Fibroblast of mammary gland (primary cell): Measurements from ENCODE around the gene PSEN2.

Experiments used
- DNase-seq: peaks from one replicate; pipeline ENCODE4 v3.0.0-alpha.2; 2010; ENCODE audit warnings: low read depth
- H3K4me3 ChIP-seq: 2 replicates; pipeline ENCODE4 v1.5.1; 2011; ENCODE audit warnings: low read depth, mild to moderate bottlenecking, low read length, moderate library complexity; ENCODE audit not compliant: control insufficient read depth
- CTCF ChIP-seq: conservative IDR thresholded peaks from 2 replicates; pipeline ENCODE4 v1.5.1; 2011; ENCODE audit warnings: low read depth, low read length, inconsistent platforms; ENCODE audit not compliant: control insufficient read depth, insufficient read depth

PSEN2 gene

GRCh38 chr1:226942392-226942791 is 72.0 kb downstream of the PSEN2 start:
- TF ChIP-seq CTCF = no peak
- no peak overlapping the region for H3K4me3 ChIP-seq
- peak; percentile 11 for DNase-seq

- peak; percentile 33 for DNase-seq
- TF ChIP-seq CTCF = no peak
- H3K4me3 ChIP-seq = no peak overlapping the region
Measured at GRCh38 chr1:226943156-226943555, 72.7 kb downstream of the PSEN2 start.

- H3K4me3 ChIP-seq = no peak overlapping the region
- no peak for TF ChIP-seq CTCF
- no peak for DNase-seq
Measured at GRCh38 chr1:226943927-226944326, 73.5 kb downstream of the PSEN2 start.

DNA sequence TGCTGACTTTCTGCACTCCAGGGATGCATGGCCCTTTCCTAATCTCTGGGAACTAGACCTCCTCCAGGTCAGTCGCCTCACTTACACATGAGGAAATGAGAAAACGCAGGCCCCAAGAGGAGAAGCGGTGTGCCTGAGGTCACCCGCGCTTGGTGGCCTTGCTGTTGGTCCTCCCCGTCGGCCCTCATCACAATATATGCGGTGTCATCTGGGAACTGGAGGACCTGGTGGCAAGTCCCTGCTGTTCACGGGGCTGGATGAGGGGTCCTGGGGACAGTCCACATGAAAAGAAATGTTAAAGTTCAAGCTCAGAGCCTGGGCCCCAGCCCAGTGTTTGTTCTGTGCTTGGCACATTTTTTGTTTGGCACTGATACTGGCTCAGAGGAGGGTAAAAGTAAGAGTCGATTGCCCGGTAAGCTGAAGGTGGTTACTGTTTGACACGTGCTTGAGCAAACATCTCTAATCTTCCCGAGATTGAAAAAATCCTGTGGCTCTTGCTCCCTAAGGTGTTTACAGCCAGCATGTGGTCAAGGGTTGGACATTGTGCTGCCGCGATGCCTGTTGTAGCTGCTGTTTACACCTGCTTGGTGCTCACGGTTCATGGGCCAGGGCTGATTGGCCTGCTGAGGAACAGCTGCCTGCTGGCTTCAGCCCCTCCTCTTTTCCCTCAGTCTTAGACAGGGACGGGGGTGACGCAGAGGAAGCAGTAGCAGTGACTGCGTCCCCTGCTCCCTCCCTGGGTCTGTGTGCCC is 74.9 kb downstream of the PSEN2 start:
- no peak overlapping the region for H3K4me3 ChIP-seq
- no peak for DNase-seq
- TF ChIP-seq CTCF = no peak
